Ovary (tissue), 3 donors: ENCODE data around the gene FAM107B.

Source experiments
- EP300 ChIP-seq: sonication (generic); formaldehyde crosslinking; IDR thresholded peaks from one replicate; pipeline ENCODE4 v1.6.1; 2017; ENCODE audit warnings: antibody characterized with exemption
- POLR2A ChIP-seq: fragments of 450-650 bp; IDR thresholded peaks from one replicate; pipeline ENCODE4 v1.6.1; 2017; ENCODE audit warnings: antibody characterized with exemption, mild to moderate bottlenecking, moderate library complexity
- TF ChIP-seq, protein P1 (sequence below), 3 donors: fragments of 450-650 bp in 2 of 3; fragments of 200-600 bp in 1 of 3; IDR thresholded peaks; one replicate each; pipeline versions ENCODE4 v1.5.1 to v1.8.0; 2016 to 2022; ENCODE audit warnings: antibody characterized with exemption in 3 of 3, mild to moderate bottlenecking in 1 of 3
- donor health status: DM: no; HTN: no; CAD: no.

DNA sequence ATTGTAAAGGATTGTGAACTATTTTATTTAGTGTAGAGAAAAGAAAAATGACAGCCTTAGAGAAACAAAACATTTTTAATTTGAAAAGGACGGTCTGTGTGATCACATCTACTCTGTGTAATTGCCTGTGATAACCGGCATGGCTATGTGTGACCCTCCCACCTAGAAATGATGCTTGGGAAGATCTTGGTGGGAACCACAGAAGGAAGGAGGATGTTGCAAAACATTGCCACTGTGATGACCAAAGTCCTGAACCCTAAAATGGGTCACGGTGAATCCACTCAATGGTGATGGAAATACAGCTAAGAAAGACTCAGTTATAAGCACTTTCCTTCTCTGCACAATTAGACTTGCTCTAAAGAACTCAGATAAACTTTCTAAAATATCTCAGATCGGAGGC is 222.7 kb downstream of the FAM107B start:
- TF ChIP-seq, protein P1, sequence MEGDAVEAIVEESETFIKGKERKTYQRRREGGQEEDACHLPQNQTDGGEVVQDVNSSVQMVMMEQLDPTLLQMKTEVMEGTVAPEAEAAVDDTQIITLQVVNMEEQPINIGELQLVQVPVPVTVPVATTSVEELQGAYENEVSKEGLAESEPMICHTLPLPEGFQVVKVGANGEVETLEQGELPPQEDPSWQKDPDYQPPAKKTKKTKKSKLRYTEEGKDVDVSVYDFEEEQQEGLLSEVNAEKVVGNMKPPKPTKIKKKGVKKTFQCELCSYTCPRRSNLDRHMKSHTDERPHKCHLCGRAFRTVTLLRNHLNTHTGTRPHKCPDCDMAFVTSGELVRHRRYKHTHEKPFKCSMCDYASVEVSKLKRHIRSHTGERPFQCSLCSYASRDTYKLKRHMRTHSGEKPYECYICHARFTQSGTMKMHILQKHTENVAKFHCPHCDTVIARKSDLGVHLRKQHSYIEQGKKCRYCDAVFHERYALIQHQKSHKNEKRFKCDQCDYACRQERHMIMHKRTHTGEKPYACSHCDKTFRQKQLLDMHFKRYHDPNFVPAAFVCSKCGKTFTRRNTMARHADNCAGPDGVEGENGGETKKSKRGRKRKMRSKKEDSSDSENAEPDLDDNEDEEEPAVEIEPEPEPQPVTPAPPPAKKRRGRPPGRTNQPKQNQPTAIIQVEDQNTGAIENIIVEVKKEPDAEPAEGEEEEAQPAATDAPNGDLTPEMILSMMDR (IDR thresholded peaks at IDR 0.05): no peak
- TF ChIP-seq POLR2A: no peak
- TF ChIP-seq EP300: no peak
